Measurements from ENCODE around the gene UBTF. TPM values are rescaled to one million over a fixed set of nuclear protein-coding genes. Genes with fewer than 3 reads are reported as not detected.

UBTF gene
- total RNA-seq, 2 experiments from 2014 or later: 148 to 158 TPM

DNA sequence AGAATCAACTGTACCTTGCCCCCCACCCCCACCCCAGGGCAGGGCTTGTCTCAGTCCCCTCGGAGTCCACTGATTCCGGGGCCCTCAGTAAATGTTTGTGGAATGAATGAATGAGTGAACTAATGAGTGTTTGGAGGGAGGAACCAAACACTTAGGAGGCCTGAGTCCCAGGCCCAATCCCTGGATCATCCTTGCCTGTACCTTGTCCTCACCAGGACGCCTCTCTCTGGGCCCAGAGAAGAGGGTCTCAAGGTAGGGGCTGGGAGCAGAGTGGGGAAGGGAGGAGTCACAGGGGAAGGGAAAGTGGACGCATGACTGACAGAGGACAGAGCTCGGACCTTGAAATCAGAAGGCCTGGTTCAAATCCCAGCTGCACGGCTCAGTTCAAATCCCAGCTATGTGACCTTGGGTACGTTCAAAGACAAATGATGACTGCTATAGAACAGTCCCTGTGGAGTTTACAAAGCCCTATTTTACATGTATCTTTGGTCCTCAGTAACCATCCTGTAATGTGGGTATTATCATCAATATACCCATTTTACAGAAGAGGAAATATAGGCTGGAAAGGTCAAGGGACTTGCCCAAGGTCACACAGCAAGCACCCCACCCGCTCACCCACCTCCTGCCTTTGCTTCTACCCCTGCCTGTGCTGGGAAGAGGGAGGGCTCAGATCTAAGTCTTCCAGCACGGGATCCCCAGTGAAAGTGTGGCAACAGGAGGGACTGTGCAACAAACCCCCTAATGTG, 30.2 kb upstream of the UBTF start:
- Histone ChIP-seq H3K36me3 (ENCODE audit: insufficient read depth, low read length) (no peaks in the 10 kb centered on the region), H3K4me3 (ENCODE audit: low read length) (no peak overlapping the region), H3K9me3 (ENCODE audit: control insufficient read depth in 1 of 2, insufficient read depth in 1 of 2, low read length in 2 of 2) (no peaks in the 10 kb centered on the region), H3K27ac (ENCODE audit: low read depth in 1 of 2, low read length in 2 of 2) (no peak overlapping the region), H3K4me1 (ENCODE audit: insufficient read depth, low read length) (peaks cover 38% of the 10 kb centered on the region), H3K27me3 (ENCODE audit: control insufficient read depth in 1 of 2, insufficient read depth in 2 of 2, low read length in 2 of 2) (no peaks in the 10 kb centered on the region)
- CTCF ChIA-PET: no interaction called here
- H3K9me3 Mint-ChIP-seq: no peaks in the 10 kb centered on the region
- no peak overlapping the region for H3K27ac Mint-ChIP-seq
- ATAC-seq (ENCODE audit: poor library complexity) (no peak), DNase-seq (no peak)
- no peak overlapping the region for H3K4me3 Mint-ChIP-seq
- TF ChIP-seq, protein P1, sequence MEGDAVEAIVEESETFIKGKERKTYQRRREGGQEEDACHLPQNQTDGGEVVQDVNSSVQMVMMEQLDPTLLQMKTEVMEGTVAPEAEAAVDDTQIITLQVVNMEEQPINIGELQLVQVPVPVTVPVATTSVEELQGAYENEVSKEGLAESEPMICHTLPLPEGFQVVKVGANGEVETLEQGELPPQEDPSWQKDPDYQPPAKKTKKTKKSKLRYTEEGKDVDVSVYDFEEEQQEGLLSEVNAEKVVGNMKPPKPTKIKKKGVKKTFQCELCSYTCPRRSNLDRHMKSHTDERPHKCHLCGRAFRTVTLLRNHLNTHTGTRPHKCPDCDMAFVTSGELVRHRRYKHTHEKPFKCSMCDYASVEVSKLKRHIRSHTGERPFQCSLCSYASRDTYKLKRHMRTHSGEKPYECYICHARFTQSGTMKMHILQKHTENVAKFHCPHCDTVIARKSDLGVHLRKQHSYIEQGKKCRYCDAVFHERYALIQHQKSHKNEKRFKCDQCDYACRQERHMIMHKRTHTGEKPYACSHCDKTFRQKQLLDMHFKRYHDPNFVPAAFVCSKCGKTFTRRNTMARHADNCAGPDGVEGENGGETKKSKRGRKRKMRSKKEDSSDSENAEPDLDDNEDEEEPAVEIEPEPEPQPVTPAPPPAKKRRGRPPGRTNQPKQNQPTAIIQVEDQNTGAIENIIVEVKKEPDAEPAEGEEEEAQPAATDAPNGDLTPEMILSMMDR (IDR thresholded peaks at IDR 0.05): no peak
- no peaks in the 10 kb centered on the region for H3K27me3 Mint-ChIP-seq
- H3K36me3 Mint-ChIP-seq (ENCODE audit: low read depth): no peaks in the 10 kb centered on the region
- intact Hi-C loops (cut with DNase I, micrococcal nuclease): loop anchor here in 1 of 2 experiments (2.0 kb wide), 1 partner anchor 29 kb away; no protein-coding TSS in a partner anchor
- POLR2A ChIA-PET: interaction anchor here (4.1 kb wide), 1 partner anchor 28 kb away, joined by 34 read pairs; the partner anchor contains the start of gene UBTF
- peaks cover 53% of the 10 kb centered on the region for H3K4me1 Mint-ChIP-seq (ENCODE audit: low read depth)

DNA sequence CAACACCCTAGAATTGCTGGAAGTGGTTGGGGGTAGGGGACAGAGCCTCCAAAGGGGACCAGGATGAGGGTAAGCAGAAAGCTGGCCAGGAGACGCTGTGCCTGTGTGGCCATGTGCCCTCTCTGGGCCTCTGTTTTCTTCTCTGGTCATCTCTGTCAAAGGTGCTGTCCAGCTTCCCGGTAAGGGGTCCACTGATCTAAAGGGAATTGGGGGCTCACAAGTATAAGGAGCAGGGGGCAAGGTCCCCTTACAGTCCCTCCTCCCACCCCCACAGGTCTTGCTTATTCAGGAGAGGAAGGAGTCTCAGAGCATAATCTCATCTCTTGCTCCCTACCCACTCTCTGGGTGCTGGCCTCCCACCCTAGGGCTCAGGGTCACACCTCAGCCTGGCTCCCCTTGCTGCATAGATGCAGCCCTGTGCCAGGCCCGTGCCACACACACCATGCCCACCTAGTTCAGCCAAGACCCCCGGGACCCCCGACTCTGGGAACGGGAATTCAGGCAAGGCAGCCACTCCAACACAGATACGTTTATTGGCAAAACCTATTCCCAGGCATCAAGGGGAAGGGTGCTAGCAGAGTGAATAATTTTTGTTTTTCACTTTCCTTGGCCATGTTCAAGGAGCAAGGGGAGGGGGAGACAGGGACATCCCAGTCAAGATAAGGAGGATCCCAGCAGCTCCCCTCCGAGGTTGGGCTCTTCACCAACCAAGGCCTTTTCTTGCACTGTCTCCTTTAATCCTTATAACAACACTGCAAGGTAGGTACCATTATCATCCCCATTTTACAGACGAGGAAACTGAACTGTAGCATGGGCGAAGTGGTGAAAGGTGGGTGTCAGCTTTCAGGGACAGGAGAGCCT, 28.6 kb upstream of the UBTF start:
- no peak overlapping the region for H3K4me3 Mint-ChIP-seq
- Histone ChIP-seq H3K4me1 (ENCODE audit: insufficient read depth, low read length) (peaks cover 38% of the 10 kb centered on the region), H3K27me3 (ENCODE audit: control insufficient read depth in 1 of 2, insufficient read depth in 2 of 2, low read length in 2 of 2) (no peaks in the 10 kb centered on the region), H3K36me3 (ENCODE audit: insufficient read depth, low read length) (no peaks in the 10 kb centered on the region), H3K4me3 (ENCODE audit: low read length) (no peak overlapping the region), H3K9me3 (ENCODE audit: control insufficient read depth in 1 of 2, insufficient read depth in 1 of 2, low read length in 2 of 2) (no peaks in the 10 kb centered on the region), H3K27ac (ENCODE audit: low read depth in 1 of 2, low read length in 2 of 2) (no peak overlapping the region)
- ATAC-seq (ENCODE audit: poor library complexity) (no peak), DNase-seq (no peak)
- TF ChIP-seq, protein P1 (IDR thresholded peaks at IDR 0.05): no peak
- H3K9me3 Mint-ChIP-seq: no peaks in the 10 kb centered on the region
- ChIA-PET POLR2A (interaction anchor here (0.7 to 4.1 kb wide), 4 partner anchors 27 to 880 kb away, joined by 3 to 34 read pairs (median 3); partner anchors contain the start of gene UBTF), CTCF (no interaction called here)
- peak overlapping the region; percentile 33 for H3K27ac Mint-ChIP-seq
- no peaks in the 10 kb centered on the region for H3K36me3 Mint-ChIP-seq (ENCODE audit: low read depth)
- peaks cover 54% of the 10 kb centered on the region for H3K4me1 Mint-ChIP-seq (ENCODE audit: low read depth)
- no peaks in the 10 kb centered on the region for H3K27me3 Mint-ChIP-seq
- intact Hi-C loops (cut with DNase I, micrococcal nuclease): loop anchor here in 1 of 2 experiments (2.0 kb wide), 1 partner anchor 27 kb away; no protein-coding TSS in a partner anchor

DNA sequence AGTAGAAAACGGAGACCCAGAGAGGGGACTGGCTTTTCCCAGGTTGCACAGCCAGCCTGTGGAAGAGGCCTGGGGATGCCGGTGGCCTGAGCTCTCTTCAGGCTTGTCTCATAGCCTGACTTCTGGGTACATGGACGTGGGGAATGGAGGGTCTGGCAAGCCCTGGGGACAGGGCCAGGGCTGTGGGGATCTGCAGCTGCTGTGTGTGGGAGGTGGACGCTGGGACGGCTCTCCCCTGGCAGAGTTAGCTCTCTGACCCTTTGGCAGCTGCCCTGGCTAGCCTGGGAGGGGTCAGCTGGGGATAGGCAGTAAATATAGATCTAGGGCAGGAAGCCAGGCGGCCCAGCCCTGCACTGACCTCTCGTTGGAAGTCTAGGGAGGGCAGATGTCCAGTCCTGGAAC, 28.0 kb upstream of the UBTF start:
- Mint-ChIP-seq H3K9me3 (no peaks in the 10 kb centered on the region), H3K4me3 (no peak overlapping the region), H3K27me3 (no peaks in the 10 kb centered on the region), H3K4me1 (ENCODE audit: low read depth) (peaks cover 57% of the 10 kb centered on the region), H3K27ac (peak overlapping the region; percentile 33), H3K36me3 (ENCODE audit: low read depth) (no peaks in the 10 kb centered on the region)
- H3K27ac ChIP-seq (ENCODE audit: low read depth in 1 of 2, low read length in 2 of 2): no peak overlapping the region
- H3K27me3 ChIP-seq (ENCODE audit: control insufficient read depth in 1 of 2, insufficient read depth in 2 of 2, low read length in 2 of 2): no peaks in the 10 kb centered on the region
- ChIA-PET POLR2A (interaction anchor here (0.7 to 4.1 kb wide), 2 partner anchors 26 to 880 kb away, joined by 3 to 34 read pairs; partner anchors contain the start of gene UBTF), CTCF (no interaction called here)
- ATAC-seq (ENCODE audit: poor library complexity) (no peak), DNase-seq (no peak)
- H3K9me3 ChIP-seq (ENCODE audit: control insufficient read depth in 1 of 2, insufficient read depth in 1 of 2, low read length in 2 of 2): no peaks in the 10 kb centered on the region
- peaks cover 38% of the 10 kb centered on the region for H3K4me1 ChIP-seq (ENCODE audit: insufficient read depth, low read length)
- TF ChIP-seq, protein P1 (IDR thresholded peaks at IDR 0.05): no peak
- intact Hi-C loops (cut with DNase I, micrococcal nuclease): no loop called here
- H3K36me3 ChIP-seq (ENCODE audit: insufficient read depth, low read length): no peaks in the 10 kb centered on the region
- H3K4me3 ChIP-seq (ENCODE audit: low read length): no peak overlapping the region

All from CD4-positive, alpha-beta T cell (primary cell).